HEK293 (cell line): Measurements from ENCODE around the gene SPOCK1.

Source experiments
- ZNF473 ChIP-seq: fragments of 450-650 bp; formaldehyde crosslinking; IDR thresholded peaks from 2 replicates; pipeline ENCODE4 v1.5.1; 2017; ENCODE audit warnings: missing biosample characterization, missing genetic modification characterization
- ZNF571 ChIP-seq: fragments of 450-650 bp; formaldehyde crosslinking; IDR thresholded peaks from 2 replicates; pipeline ENCODE4 v1.5.0; 2017; ENCODE audit warnings: missing biosample characterization, missing genetic modification characterization
- TF ChIP-seq, protein P1 (sequence below): fragments of 450-650 bp; formaldehyde crosslinking; IDR thresholded peaks from 2 replicates; pipeline ENCODE4 v1.5.1; 2016; ENCODE audit warnings: missing biosample characterization, missing genetic modification characterization
- TF ChIP-seq, protein P2 (sequence below): IDR thresholded peaks from 2 replicates; pipeline ENCODE4 v1.6.1; 2011; ENCODE audit warnings: mild to moderate bottlenecking, low read depth, low read length, borderline replicate concordance
- TF ChIP-seq, protein P3 (sequence below): fragments of 450-650 bp; formaldehyde crosslinking; IDR thresholded peaks from 2 replicates; pipeline ENCODE4 v1.5.1; 2016; ENCODE audit warnings: missing biosample characterization, missing genetic modification characterization
- TF ChIP-seq, protein P4 (sequence below): fragments of 450-650 bp; formaldehyde crosslinking; IDR thresholded peaks from 2 replicates; pipeline ENCODE4 v1.5.1; 2016; ENCODE audit warnings: missing biosample characterization, missing genetic modification characterization

DNA sequence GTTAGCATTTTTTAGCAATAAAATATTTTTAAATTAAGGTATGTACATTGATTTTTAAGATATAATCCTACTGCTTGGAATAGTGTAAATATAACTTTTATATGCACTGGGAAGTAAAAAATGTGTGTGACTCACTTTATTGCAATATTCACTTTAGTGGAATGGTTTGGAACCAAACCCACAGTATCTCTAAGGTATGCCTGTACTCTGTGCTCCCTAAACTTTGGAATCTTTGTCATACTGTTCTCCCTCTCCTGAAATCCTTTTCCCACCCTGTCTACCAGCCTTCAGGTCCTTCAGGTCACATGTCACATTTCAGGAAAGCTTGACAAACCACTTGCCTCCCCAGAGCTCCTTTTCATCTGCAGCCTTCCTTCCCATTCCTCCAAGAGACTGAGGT lies 308.7 kb downstream of the SPOCK1 start:
- no peak for TF ChIP-seq ZNF571 (tag by site-specific recombination)
- TF ChIP-seq, protein P1, sequence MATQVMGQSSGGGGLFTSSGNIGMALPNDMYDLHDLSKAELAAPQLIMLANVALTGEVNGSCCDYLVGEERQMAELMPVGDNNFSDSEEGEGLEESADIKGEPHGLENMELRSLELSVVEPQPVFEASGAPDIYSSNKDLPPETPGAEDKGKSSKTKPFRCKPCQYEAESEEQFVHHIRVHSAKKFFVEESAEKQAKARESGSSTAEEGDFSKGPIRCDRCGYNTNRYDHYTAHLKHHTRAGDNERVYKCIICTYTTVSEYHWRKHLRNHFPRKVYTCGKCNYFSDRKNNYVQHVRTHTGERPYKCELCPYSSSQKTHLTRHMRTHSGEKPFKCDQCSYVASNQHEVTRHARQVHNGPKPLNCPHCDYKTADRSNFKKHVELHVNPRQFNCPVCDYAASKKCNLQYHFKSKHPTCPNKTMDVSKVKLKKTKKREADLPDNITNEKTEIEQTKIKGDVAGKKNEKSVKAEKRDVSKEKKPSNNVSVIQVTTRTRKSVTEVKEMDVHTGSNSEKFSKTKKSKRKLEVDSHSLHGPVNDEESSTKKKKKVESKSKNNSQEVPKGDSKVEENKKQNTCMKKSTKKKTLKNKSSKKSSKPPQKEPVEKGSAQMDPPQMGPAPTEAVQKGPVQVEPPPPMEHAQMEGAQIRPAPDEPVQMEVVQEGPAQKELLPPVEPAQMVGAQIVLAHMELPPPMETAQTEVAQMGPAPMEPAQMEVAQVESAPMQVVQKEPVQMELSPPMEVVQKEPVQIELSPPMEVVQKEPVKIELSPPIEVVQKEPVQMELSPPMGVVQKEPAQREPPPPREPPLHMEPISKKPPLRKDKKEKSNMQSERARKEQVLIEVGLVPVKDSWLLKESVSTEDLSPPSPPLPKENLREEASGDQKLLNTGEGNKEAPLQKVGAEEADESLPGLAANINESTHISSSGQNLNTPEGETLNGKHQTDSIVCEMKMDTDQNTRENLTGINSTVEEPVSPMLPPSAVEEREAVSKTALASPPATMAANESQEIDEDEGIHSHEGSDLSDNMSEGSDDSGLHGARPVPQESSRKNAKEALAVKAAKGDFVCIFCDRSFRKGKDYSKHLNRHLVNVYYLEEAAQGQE (tag by site-specific recombination): no peak
- TF ChIP-seq, protein P2, sequence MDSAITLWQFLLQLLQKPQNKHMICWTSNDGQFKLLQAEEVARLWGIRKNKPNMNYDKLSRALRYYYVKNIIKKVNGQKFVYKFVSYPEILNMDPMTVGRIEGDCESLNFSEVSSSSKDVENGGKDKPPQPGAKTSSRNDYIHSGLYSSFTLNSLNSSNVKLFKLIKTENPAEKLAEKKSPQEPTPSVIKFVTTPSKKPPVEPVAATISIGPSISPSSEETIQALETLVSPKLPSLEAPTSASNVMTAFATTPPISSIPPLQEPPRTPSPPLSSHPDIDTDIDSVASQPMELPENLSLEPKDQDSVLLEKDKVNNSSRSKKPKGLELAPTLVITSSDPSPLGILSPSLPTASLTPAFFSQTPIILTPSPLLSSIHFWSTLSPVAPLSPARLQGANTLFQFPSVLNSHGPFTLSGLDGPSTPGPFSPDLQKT: no peak
- TF ChIP-seq, protein P3, sequence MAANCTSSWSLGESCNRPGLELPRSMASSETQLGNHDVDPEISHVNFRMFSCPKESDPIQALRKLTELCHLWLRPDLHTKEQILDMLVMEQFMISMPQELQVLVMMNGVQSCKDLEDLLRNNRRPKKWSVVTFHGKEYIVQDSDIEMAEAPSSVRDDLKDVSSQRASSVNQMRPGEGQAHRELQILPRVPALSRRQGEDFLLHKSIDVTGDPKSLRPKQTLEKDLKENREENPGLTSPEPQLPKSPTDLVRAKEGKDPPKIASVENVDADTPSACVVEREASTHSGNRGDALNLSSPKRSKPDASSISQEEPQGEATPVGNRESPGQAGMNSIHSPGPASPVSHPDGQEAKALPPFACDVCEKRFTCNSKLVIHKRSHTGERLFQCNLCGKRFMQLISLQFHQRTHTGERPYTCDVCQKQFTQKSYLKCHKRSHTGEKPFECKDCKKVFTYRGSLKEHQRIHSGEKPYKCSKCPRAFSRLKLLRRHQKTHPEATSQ (tag by site-specific recombination): no peak
- TF ChIP-seq, protein P4, sequence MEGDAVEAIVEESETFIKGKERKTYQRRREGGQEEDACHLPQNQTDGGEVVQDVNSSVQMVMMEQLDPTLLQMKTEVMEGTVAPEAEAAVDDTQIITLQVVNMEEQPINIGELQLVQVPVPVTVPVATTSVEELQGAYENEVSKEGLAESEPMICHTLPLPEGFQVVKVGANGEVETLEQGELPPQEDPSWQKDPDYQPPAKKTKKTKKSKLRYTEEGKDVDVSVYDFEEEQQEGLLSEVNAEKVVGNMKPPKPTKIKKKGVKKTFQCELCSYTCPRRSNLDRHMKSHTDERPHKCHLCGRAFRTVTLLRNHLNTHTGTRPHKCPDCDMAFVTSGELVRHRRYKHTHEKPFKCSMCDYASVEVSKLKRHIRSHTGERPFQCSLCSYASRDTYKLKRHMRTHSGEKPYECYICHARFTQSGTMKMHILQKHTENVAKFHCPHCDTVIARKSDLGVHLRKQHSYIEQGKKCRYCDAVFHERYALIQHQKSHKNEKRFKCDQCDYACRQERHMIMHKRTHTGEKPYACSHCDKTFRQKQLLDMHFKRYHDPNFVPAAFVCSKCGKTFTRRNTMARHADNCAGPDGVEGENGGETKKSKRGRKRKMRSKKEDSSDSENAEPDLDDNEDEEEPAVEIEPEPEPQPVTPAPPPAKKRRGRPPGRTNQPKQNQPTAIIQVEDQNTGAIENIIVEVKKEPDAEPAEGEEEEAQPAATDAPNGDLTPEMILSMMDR: no peak
- TF ChIP-seq ZNF473 (tag by site-specific recombination): no peak
